ENCODE measurements around the gene TMED5. TPM values are rescaled to one million over a fixed set of nuclear protein-coding genes. Genes with fewer than 3 reads are reported as not detected.
A peak's percentile ranks its signal among the peaks of the same experiment; 100 is the strongest.
"Not testable (repeated sequence)": the region's sequence is repeated elsewhere in the genome, so short reads cannot be mapped to it uniquely, and the experiment has no call there.

TMED5 gene
- total RNA-seq, 1 experiment from 2014 or later, result 66.1 TPM

DNA sequence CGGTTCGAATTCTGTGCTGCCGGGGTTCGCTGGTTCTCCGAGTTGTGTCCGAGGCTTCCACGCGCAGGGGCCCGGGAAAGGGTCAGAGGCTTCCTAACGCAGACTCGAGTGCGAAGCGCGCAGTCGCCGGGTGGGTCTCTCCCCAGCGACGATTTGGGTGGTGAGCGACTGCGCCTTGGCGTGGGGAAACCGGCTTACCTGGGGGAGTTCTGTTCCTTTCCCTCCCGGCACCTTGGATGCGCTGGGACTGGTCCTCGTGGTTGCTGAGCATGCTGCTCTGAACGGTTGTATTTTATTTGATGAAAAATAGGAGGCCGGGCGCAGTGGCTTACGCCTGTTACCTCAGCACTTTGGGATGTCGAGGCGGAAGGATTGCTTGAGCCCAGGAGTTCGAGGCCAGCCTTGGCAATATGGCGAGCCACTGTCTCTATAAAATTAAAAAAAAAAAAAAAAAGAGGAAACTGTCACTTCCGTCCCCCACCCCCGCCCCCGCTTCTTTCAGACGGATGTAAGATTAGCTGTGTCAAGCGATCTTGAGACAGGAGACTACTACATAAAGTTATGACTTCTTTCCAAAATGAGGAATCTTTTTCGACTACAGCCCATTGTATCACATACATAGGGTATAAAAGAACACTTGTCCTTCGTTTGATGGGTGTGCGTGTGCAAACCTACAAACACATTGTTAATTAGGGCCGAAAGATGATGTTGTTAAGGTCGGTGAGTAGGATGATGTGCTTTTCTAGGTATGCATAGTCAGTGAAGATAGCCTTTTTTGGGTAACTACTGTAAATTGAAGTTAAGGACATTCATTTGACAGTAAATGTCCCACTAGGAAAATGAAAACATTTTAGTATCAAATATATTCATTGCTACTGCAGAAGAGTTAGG lies 755 bp upstream of the TMED5 start, which contains the start of gene CCDC18:
CCDC18 (plus strand) TSS at position 2 of the 891 bp plus-strand sequence. CDS start 2,638 bp downstream, outside the sequence.
- TF ChIP-seq, protein P1, sequence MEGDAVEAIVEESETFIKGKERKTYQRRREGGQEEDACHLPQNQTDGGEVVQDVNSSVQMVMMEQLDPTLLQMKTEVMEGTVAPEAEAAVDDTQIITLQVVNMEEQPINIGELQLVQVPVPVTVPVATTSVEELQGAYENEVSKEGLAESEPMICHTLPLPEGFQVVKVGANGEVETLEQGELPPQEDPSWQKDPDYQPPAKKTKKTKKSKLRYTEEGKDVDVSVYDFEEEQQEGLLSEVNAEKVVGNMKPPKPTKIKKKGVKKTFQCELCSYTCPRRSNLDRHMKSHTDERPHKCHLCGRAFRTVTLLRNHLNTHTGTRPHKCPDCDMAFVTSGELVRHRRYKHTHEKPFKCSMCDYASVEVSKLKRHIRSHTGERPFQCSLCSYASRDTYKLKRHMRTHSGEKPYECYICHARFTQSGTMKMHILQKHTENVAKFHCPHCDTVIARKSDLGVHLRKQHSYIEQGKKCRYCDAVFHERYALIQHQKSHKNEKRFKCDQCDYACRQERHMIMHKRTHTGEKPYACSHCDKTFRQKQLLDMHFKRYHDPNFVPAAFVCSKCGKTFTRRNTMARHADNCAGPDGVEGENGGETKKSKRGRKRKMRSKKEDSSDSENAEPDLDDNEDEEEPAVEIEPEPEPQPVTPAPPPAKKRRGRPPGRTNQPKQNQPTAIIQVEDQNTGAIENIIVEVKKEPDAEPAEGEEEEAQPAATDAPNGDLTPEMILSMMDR (IDR thresholded peaks at IDR 0.05; ENCODE audit: unreplicated experiment), result no peak
- Mint-ChIP-seq H3K27me3 (ENCODE audit: unreplicated experiment) (no peaks in the 10 kb centered on the region), H3K9me3 (ENCODE audit: low read depth, unreplicated experiment) (no peaks in the 10 kb centered on the region), H3K4me3 (ENCODE audit: low read depth, unreplicated experiment) (peak within 1 kb of the TSS; percentile 97), H3K4me1 (ENCODE audit: low read depth, unreplicated experiment) (peaks cover 34% of the 10 kb centered on the region), H3K27ac (ENCODE audit: unreplicated experiment) (peak within 1 kb of the TSS; percentile 96), H3K36me3 (ENCODE audit: insufficient read depth, unreplicated experiment) (peaks cover 50% of the 10 kb centered on the region)
- no peak for DNase-seq
- TSS peak; percentile 58 for BruUV-seq (replicated peaks)
- CTCF ChIA-PET, result no interaction called here
- intact Hi-C loops (cut with micrococcal nuclease; ENCODE audit: unreplicated experiment), result loop anchor here (5.0 kb wide), 1 partner anchor 99 kb away; no protein-coding TSS in a partner anchor

DNA sequence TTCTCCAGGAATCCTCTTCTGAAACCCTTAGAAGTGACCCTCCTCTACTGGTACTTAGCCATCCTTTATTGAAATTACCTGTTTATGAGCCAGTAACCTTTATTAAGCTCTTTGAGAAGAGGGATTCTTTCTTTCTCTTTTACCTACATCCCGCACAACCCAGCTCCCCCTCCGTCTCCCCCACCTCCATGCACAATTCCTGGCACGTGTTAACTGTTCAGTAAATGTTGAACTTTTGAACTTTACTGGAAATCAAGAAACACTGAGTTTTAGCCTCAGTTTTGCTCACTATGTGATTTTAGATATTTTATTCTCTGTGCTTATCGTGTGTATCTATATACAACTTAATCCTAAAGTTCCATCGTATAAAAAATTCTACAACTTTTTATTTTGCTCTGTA lies 1.8 kb downstream of the TMED5 start:
- H3K9me3 Mint-ChIP-seq (ENCODE audit: low read depth, unreplicated experiment), result no peaks in the 10 kb centered on the region
- peaks cover 31% of the 10 kb centered on the region for H3K4me1 Mint-ChIP-seq (ENCODE audit: low read depth, unreplicated experiment)
- TF ChIP-seq, protein P1 (IDR thresholded peaks at IDR 0.05; ENCODE audit: unreplicated experiment), result no peak
- DNase-seq, result no peak
- BruUV-seq (replicated peaks), result no TSS peak
- peaks cover 51% of the 10 kb centered on the region for H3K36me3 Mint-ChIP-seq (ENCODE audit: insufficient read depth, unreplicated experiment)
- intact Hi-C loops (cut with micrococcal nuclease; ENCODE audit: unreplicated experiment), result no loop called here
- H3K27ac Mint-ChIP-seq (ENCODE audit: unreplicated experiment), result peak overlapping the region; percentile 96
- CTCF ChIA-PET, result no interaction called here
- H3K27me3 Mint-ChIP-seq (ENCODE audit: unreplicated experiment), result no peaks in the 10 kb centered on the region
- H3K4me3 Mint-ChIP-seq (ENCODE audit: low read depth, unreplicated experiment), result peak overlapping the region; percentile 97

DNA sequence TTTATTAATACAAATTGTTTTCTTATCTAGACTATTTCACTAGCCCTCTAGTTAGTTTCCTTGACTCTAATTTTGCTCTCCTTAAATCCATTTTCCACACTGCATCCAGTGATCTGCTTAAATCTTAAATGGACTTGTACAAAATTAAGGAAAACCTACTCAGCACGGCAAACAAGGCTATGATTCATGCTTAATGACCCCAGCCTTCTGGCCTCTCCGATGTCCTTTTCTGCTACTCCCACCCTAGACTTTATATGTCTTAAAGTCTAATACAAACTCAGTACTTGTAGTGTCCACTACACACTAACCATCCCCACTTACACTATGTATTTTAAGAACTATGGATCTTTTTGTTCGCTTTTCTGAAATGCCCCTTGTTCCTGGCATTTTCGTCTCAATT lies 2.2 kb downstream of the TMED5 start:
- Mint-ChIP-seq H3K9me3 (ENCODE audit: low read depth, unreplicated experiment) (no peaks in the 10 kb centered on the region), H3K27ac (ENCODE audit: unreplicated experiment) (peak overlapping the region; percentile 96), H3K4me1 (ENCODE audit: low read depth, unreplicated experiment) (peaks cover 35% of the 10 kb centered on the region), H3K4me3 (ENCODE audit: low read depth, unreplicated experiment) (peak overlapping the region; percentile 97), H3K36me3 (ENCODE audit: insufficient read depth, unreplicated experiment) (peaks cover 51% of the 10 kb centered on the region), H3K27me3 (ENCODE audit: unreplicated experiment) (no peaks in the 10 kb centered on the region)
- intact Hi-C loops (cut with micrococcal nuclease; ENCODE audit: unreplicated experiment), result no loop called here
- TF ChIP-seq, protein P1 (IDR thresholded peaks at IDR 0.05; ENCODE audit: unreplicated experiment), result no peak
- CTCF ChIA-PET, result interaction anchor here (0.6 kb wide), 2 partner anchors 99 to 157 kb away, joined by 3 to 10 read pairs; partner anchors contain the start of gene MTF2
- DNase-seq, result no peak
- no TSS peak for BruUV-seq (replicated peaks)

DNA sequence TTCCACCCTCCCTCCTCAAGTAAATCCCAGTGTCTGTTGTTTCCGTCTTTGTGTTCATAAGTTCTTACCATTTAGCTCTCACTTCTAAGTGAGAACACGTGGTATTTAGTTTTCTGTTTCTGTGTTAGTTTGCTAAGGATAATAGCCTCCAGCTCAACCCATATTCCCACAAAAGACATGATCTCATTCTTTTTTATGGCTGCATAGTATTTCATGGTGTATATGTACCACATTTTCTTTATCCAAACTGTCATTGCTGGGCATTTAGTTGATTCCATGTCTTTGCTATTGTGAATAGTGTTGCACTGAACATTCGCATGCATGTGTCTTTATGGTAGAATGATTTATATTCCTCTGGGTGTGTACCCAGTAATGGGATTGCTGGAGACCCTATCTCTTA lies 5.6 kb downstream of the TMED5 start:
- DNase-seq; H3K27ac Mint-ChIP-seq (ENCODE audit: unreplicated experiment); H3K9me3 Mint-ChIP-seq (ENCODE audit: low read depth, unreplicated experiment); intact Hi-C loops (cut with micrococcal nuclease; ENCODE audit: unreplicated experiment); CTCF ChIA-PET; H3K4me3 Mint-ChIP-seq (ENCODE audit: low read depth, unreplicated experiment); H3K27me3 Mint-ChIP-seq (ENCODE audit: unreplicated experiment); BruUV-seq (replicated peaks): not testable (repeated sequence)
- Mint-ChIP-seq H3K4me1 (ENCODE audit: low read depth, unreplicated experiment) (peaks cover 32% of the 10 kb centered on the region), H3K36me3 (ENCODE audit: insufficient read depth, unreplicated experiment) (peaks cover 25% of the 10 kb centered on the region)

DNA sequence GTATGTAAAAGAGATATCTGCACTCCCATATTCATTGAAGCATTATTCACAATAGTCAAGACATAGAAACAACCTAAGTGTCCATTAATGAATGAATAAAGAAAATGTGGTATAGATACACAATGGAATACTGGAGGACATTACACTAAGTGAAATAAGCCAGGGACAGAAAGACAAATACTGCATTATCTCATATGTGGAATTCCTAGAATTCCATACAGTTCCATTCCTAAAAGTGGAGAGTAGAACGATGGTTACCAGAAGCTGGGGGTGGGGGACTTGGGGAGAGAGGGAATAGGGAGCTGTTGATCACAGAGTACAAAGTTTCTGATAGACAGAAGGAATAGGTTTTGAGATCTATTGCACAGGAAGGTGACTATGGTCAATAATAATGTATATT lies 7.4 kb downstream of the TMED5 start:
- intact Hi-C loops (cut with micrococcal nuclease; ENCODE audit: unreplicated experiment), result no loop called here
- H3K9me3 Mint-ChIP-seq (ENCODE audit: low read depth, unreplicated experiment), result peaks cover 2% of the 10 kb centered on the region
- H3K4me1 Mint-ChIP-seq (ENCODE audit: low read depth, unreplicated experiment), result peaks cover 21% of the 10 kb centered on the region
- DNase-seq, result no peak
- no peak overlapping the region for H3K4me3 Mint-ChIP-seq (ENCODE audit: low read depth, unreplicated experiment)
- CTCF ChIA-PET, result no interaction called here
- TF ChIP-seq, protein P1 (IDR thresholded peaks at IDR 0.05; ENCODE audit: unreplicated experiment), result no peak
- H3K27me3 Mint-ChIP-seq (ENCODE audit: unreplicated experiment), result no peaks in the 10 kb centered on the region
- H3K36me3 Mint-ChIP-seq (ENCODE audit: insufficient read depth, unreplicated experiment), result peaks cover 9% of the 10 kb centered on the region
- no peak overlapping the region for H3K27ac Mint-ChIP-seq (ENCODE audit: unreplicated experiment)
- no TSS peak for BruUV-seq (replicated peaks)
